Large intestine (tissue), 3 donors: ENCODE results near the gene AJM1. TPM values are rescaled to one million over a fixed set of nuclear protein-coding genes. Genes with fewer than 3 reads are reported as not detected.
"Not testable (repeated sequence)": the region's sequence is repeated elsewhere in the genome, so short reads cannot be mapped to it uniquely, and the experiment has no call there.

Experiments used
- DNase-seq, 2 donors: peaks; one replicate each; pipeline versions ENCODE4 v3.0.0 to v3.0.0-alpha.2; 2013
- H3K27ac ChIP-seq: one replicate; pipeline ENCODE4 v1.5.1; 2013; ENCODE audit warnings: low read length
- H3K27me3 ChIP-seq: 2 replicates; pipeline ENCODE4 v1.6.1; 2013; ENCODE audit warnings: low read length; ENCODE audit not compliant: control insufficient read depth, insufficient read depth
- H3K36me3 ChIP-seq: 2 replicates; pipeline ENCODE4 v1.6.1; 2013; ENCODE audit warnings: low read length; ENCODE audit not compliant: control insufficient read depth, insufficient read depth
- H3K4me1 ChIP-seq: one replicate; pipeline ENCODE4 v1.6.1; 2013; ENCODE audit warnings: low read length; ENCODE audit not compliant: control insufficient read depth, insufficient read depth
- H3K4me3 ChIP-seq: one replicate; pipeline ENCODE4 v1.5.1; 2013; ENCODE audit warnings: low read length
- H3K9me3 ChIP-seq: one replicate; pipeline ENCODE4 v1.6.1; 2013; ENCODE audit warnings: mild to moderate bottlenecking, low read depth, low read length, moderate library complexity; ENCODE audit not compliant: control insufficient read depth
- WGBS: methylation state at CpG from one replicate; pipeline ENCODE4 v1.1.5; 2013; ENCODE audit warnings: low lambda C conversion rate; ENCODE audit not compliant: insufficient coverage; 5-methylcytosine and 5-hydroxymethylcytosine counted together
- polyA plus RNA-seq: library from polyadenylated mRNA; unstranded; fragments of 120-200 nt; gene quantifications from one replicate; pipeline ENCODE4 v1.2.1, GENCODE V29; 2013

AJM1 gene
- polyA plus RNA-seq, 1 donor = 10.4 TPM

DNA sequence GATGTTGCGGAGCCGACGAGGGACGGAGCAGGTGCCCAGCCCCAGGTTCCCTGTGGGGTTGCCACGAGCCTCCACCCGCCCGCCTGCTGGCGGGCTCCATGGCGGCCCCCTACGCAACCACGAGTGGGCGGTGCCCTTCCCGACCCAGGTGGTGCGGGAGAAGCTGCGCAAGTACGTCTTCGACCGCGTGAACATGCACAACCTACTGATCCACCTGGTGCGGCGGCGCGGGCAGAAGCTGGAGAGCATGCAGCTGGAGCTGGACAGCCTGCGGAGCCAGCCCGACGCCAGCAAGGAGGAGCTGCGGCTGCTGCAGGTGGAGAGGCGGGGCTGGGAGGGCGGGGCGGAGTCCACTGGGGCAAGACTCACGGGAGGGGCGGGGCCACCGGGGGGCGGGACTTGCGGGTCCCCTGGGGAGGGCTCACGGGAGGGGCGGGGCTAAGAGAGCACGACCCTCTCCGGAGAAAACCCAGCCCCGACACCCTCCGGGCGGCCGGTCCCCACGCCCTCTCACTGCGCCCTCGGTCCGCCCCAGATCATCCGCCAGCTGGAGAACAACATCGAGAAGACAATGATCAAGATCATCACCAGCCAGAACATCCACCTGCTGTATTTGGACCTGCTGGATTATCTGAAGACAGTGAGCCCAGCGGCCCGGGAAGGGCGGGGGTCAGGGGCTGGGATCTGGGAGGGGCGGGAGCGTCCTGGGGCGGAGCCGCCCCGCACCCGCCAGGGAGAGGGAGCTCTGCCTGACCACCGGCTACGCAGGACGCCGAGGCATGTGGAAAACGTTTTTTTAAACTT lies 42.2 kb upstream of the AJM1 start:
- Histone ChIP-seq H3K27me3 (peaks cover 21% of the 10 kb centered on the region), H3K27ac (peak overlapping the region; percentile 96), H3K36me3 (no peaks in the 10 kb centered on the region), H3K4me1 (peaks cover 54% of the 10 kb centered on the region), H3K9me3 (peaks cover 13% of the 10 kb centered on the region), H3K4me3 (peak overlapping the region; percentile 68)
- peak; percentile 84 to 92 for DNase-seq
- no CpG with 5 or more reads among the region's 63 CpGs for WGBS

DNA sequence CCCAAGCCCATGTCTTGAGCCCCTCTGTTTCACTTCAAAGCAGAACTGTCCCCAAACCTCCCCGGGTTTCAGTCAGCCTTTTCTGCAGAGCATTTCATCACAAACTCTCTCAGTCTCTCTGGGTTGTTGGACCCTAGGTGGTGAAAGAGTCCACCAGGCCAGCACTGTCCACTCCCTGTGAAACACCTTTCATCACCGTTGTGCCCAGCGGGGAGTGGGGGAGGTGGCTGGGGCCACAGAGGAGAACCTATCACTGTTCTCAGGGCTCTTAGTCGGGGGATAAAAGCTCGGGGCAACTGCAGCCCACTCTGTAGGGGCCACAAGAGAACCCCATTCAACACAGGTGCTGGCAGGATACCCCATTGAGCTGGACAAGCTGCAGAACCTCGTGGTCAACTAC lies 40.0 kb upstream of the AJM1 start:
- Histone ChIP-seq H3K4me1 (peaks cover 42% of the 10 kb centered on the region), H3K36me3 (peaks cover 15% of the 10 kb centered on the region), H3K4me3 (no peak overlapping the region), H3K27ac (no peak overlapping the region), H3K27me3 (peaks cover 21% of the 10 kb centered on the region), H3K9me3 (peaks cover 13% of the 10 kb centered on the region)
- no peak for DNase-seq
- no CpG with 5 or more reads among the region's 6 CpGs for WGBS

DNA sequence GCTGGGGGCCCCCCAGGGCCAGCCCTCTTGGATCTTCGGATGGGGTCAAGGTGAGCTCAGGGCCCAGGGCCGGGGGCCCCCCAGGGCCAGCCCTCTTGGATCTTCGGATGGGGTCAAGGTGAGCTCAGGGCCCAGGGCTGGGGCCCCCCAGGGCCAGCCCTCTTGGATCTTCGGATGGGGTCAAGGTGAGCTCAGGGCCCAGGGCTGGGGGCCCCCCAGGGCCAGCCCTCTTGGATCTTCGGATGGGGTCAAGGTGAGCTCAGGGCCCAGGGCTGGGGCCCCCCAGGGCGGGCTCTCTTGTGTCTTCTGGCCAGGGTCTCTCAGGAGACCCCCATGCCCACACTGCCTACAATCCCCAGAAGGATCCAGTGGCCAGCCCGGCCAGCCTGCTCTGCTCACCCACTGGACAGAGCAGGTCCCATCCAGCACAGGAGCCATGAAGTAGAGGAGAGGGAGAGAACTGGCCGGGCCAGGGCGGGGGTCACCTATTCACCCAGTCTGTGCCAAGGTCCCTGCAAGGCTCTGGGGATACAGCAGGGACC lies 39.2 kb upstream of the AJM1 start:
- Histone ChIP-seq H3K9me3 (peaks cover 13% of the 10 kb centered on the region), H3K27me3 (peaks cover 21% of the 10 kb centered on the region), H3K4me1 (peaks cover 36% of the 10 kb centered on the region), H3K36me3 (peaks cover 15% of the 10 kb centered on the region)
- H3K27ac ChIP-seq, DNase-seq, H3K4me3 ChIP-seq: not testable (repeated sequence)
- no CpG with 5 or more reads among the region's 9 CpGs for WGBS

DNA sequence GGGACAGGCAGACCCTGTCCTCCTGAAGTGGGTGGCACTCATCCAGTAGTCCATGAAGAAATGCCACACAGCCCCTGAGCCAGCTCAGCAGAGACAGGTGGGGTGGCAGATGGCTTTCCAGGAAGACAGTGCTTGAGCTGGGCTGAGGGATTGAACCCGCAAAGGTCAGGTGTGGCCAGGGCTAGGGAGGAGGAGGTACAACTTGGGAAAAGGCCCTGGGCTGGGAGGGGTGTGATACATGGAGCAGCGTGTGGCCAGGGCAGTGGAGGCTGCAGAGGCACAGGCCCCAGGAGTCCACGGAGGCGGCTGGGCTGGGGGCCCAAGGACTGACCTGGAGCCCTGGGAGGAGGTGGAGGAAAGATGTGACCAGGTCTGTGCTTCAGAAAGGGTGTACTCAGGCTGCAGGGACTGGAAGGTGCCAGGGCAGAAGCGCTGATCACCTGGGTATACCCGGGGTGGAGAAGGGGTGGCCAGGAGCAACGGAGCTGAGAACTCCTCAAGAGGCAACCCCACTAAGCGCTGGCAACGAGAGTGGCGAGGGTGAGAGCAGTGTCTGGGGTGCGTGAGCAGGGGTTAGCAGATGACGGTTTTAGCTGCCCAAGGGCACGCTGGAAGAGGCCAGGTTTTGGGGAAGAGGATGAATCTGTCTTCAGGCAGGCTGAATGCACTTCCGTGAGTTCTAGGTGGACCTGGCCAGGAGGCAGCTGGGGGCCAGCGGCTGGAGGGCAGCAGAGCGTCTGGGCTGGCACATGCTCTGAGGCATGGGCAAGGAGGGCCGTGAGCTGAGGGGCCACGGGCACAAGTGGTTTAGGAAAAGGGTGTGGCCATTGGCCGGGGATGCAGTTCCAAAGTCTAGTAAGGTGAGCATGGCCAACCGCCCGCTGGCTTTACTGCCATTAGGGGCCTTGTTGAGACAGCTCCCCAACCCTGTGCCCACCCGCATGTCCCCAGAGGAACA lies 38.4 kb upstream of the AJM1 start:
- peaks cover 15% of the 10 kb centered on the region for H3K36me3 ChIP-seq
- WGBS = no CpG with 5 or more reads among the region's 22 CpGs
- no peak for DNase-seq

GRCh38 chr9:136804509-136805206 lies 37.6 kb upstream of the AJM1 start:
- Histone ChIP-seq H3K27ac (no peak overlapping the region), H3K9me3 (peaks cover 5% of the 10 kb centered on the region), H3K36me3 (peaks cover 16% of the 10 kb centered on the region), H3K27me3 (peaks cover 10% of the 10 kb centered on the region), H3K4me1 (peaks cover 27% of the 10 kb centered on the region), H3K4me3 (no peak overlapping the region)
- no peak for DNase-seq
- 80% methylated on average over 1 of the region's 20 CpGs for WGBS

More for the DNA sequence above, 38.4 kb upstream of the AJM1 start:
- Histone ChIP-seq H3K27me3 (peaks cover 18% of the 10 kb centered on the region), H3K27ac (no peak overlapping the region), H3K4me3 (no peak overlapping the region), H3K4me1 (peaks cover 31% of the 10 kb centered on the region), H3K9me3 (peaks cover 13% of the 10 kb centered on the region)

DNA sequence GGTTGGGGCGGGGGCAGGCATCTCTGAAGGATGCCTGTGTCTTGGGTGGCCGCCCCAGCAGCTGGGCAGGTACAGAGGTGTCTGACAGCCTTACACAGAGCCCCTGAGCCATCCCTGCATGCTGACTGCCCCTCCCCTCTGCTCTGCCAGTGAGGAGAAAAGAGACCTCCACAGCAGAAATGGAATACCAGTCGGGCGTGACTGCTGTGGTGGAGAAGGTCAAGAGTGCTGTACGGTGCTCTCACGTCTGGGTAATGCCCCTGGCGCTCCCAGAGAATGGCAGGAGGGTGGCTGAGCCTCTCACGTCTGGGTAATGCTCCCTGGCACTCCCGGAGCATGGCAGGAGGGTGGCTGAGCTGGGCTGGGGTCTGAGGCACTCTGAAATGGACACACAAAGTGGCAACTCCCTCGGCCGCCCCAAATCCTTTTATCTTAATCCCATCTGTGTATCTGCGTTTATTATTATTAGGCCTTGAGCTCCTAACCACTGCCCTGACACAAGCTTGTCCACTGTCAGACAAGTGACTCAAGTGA lies 37.0 kb upstream of the AJM1 start:
- Histone ChIP-seq H3K9me3 (peaks cover 2% of the 10 kb centered on the region), H3K27me3 (peaks cover 6% of the 10 kb centered on the region), H3K36me3 (peaks cover 21% of the 10 kb centered on the region), H3K4me1 (peaks cover 30% of the 10 kb centered on the region), H3K4me3 (no peak overlapping the region), H3K27ac (no peak overlapping the region)
- no CpG with 5 or more reads among the region's 12 CpGs for WGBS
- DNase-seq = no peak

GRCh38 chr9:136806067-136806466 lies 36.2 kb upstream of the AJM1 start:
- H3K4me3 ChIP-seq = no peak overlapping the region
- H3K36me3 ChIP-seq = peaks cover 23% of the 10 kb centered on the region
- DNase-seq = no peak
- peaks cover 2% of the 10 kb centered on the region for H3K9me3 ChIP-seq
- no peak overlapping the region for H3K27ac ChIP-seq
- peaks cover 2% of the 10 kb centered on the region for H3K27me3 ChIP-seq
- H3K4me1 ChIP-seq = peaks cover 30% of the 10 kb centered on the region
- no CpG with 5 or more reads among the region's 10 CpGs for WGBS

DNA sequence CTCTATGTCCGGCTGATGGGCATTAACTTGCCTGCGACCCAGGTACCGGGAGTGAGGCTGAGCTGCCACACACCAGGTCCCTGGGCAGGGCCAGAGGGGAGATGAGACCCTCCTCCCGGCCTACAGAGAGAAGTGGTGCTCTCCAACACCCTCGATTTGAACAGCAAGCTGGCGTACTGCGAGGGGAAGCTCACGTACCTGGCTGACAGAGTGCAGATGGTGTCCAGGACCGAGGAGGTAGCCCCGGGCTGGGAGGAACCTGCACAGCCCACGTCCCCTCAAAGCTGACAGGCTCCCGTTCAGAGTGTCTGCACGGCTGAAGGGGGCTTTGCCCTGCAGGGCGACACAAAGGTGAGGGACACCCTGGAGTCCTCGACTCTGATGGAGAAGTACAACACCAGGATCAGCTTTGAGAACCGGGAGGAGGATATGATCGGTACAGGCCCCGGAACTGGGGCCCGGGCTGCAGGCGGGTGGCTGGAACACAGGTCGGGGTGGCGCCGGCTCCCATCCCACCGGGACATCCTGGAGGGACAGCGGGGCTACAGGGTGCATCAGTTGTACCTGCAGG lies 35.6 kb upstream of the AJM1 start:
- H3K36me3 ChIP-seq = peaks cover 29% of the 10 kb centered on the region
- DNase-seq = no peak
- H3K9me3 ChIP-seq = peaks cover 2% of the 10 kb centered on the region
- peak overlapping the region; percentile 81 for H3K27ac ChIP-seq
- H3K4me1 ChIP-seq = peaks cover 27% of the 10 kb centered on the region
- peaks cover 2% of the 10 kb centered on the region for H3K27me3 ChIP-seq
- no CpG with 5 or more reads among the region's 25 CpGs for WGBS
- H3K4me3 ChIP-seq = peak overlapping the region; percentile 79

DNA sequence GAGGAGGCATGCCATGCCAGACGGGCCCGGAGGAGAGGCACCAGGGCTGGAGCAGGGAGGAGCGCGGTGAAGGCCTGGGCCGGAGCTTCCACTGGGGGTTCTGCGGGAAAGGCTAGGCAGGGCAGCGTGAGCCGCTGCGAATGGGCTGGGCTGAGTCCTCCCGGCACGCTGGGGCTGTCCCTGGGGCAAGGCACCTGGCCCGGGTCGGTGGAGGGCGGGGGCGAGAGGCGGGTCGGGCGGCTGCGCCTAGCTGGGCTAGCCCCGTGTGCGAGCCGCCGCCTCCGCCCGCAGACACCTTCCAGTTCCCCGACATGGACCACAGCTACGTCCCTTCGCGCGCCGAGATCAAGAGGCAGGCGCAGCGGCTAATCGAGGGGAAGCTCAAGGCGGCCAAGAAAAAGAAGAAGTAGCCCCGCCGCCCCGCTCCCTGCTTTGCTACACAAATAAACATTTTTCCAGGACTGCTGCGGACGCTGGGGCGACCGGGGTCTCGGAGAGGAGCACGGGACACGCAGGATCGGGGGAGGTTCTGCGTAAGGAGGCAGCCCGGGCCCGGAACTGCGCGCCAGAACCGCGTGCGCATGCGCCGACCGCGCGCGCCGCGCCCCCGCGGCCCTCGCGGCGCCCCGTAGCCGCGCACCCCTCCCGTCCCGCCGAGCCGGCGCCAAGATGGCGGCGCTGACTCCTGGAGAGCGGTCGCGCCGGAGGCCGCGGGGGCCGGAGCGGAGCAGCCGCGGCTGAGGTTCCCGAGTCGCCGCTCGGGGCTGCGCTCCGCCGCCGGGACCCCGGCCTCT lies 34.8 kb upstream of the AJM1 start, which contains the start of gene RABL6:
Gene RABL6, plus strand, starts transcription at position 668 of the 794 bp plus-strand sequence. CDS start 249 bp downstream, outside the sequence.
- Histone ChIP-seq H3K27me3 (no peaks in the 10 kb centered on the region), H3K4me3 (peak within 1 kb of the TSS; percentile 79), H3K27ac (peak within 1 kb of the TSS; percentile 83), H3K4me1 (peaks cover 27% of the 10 kb centered on the region), H3K9me3 (peaks cover 2% of the 10 kb centered on the region), H3K36me3 (peaks cover 30% of the 10 kb centered on the region)
- peak; percentile 77 to 88 for DNase-seq
- no CpG with 5 or more reads among the region's 96 CpGs for WGBS
